ENCODE results near the gene KIF5C.

The KIF5C gene

GRCh38 chr2:149029307-149029965, 154.4 kb downstream of the KIF5C start:
- no peak for DNase-seq (ENCODE audit: low read depth)
- no peak for TF ChIP-seq CTCF (IDR thresholded peaks at IDR 0.05; ENCODE audit: insufficient read depth, low read depth, low read length, missing control alignments)
- no peak overlapping the region for H3K4me3 ChIP-seq (ENCODE audit: low read depth, low read length)

GRCh38 chr2:149031396-149031795, 156.4 kb downstream of the KIF5C start:
- H3K4me3 ChIP-seq (ENCODE audit: low read depth, low read length) = no peak overlapping the region
- no peak for DNase-seq (ENCODE audit: low read depth)
- TF ChIP-seq CTCF (IDR thresholded peaks at IDR 0.05; ENCODE audit: insufficient read depth, low read depth, low read length, missing control alignments) = no peak

- no peak for DNase-seq (ENCODE audit: low read depth)
- no peak overlapping the region for H3K4me3 ChIP-seq (ENCODE audit: low read depth, low read length)
Observed at GRCh38 chr2:149033716-149034115, 158.7 kb downstream of the KIF5C start.

GRCh38 chr2:149034406-149034805, 159.4 kb downstream of the KIF5C start:
- no peak overlapping the region for H3K4me3 ChIP-seq (ENCODE audit: low read depth, low read length)
- TF ChIP-seq CTCF (IDR thresholded peaks at IDR 0.05; ENCODE audit: insufficient read depth, low read depth, low read length, missing control alignments) = no peak
- no peak for DNase-seq (ENCODE audit: low read depth)

More at GRCh38 chr2:149033716-149034115, 158.7 kb downstream of the KIF5C start:
- TF ChIP-seq CTCF (IDR thresholded peaks at IDR 0.05; ENCODE audit: insufficient read depth, low read depth, low read length, missing control alignments) = no peak

- TF ChIP-seq CTCF (IDR thresholded peaks at IDR 0.05; ENCODE audit: insufficient read depth, low read depth, low read length, missing control alignments) = no peak
- H3K4me3 ChIP-seq (ENCODE audit: low read depth, low read length) = no peak overlapping the region
- DNase-seq (ENCODE audit: low read depth) = no peak
Observed at GRCh38 chr2:149036507-149037293, 161.7 kb downstream of the KIF5C start.

GRCh38 chr2:149037851-149038250, 162.8 kb downstream of the KIF5C start:
- peak overlapping the region; percentile 65 for H3K4me3 ChIP-seq (ENCODE audit: low read depth, low read length)
- TF ChIP-seq CTCF (IDR thresholded peaks at IDR 0.05; ENCODE audit: insufficient read depth, low read depth, low read length, missing control alignments) = no peak
- DNase-seq (ENCODE audit: low read depth) = no peak
